GM23248 (cell line): Measurements from ENCODE around the gene HDAC4. TPM values are rescaled to one million over a fixed set of nuclear protein-coding genes. Genes with fewer than 3 reads are reported as not detected.

Source experiments
- DNase-seq: peaks from one replicate; pipeline ENCODE4 v3.0.0-alpha.2; 2015
- H2AFZ ChIP-seq: fragments of 200-600 bp; sonication (generic); 2 replicates; pipeline ENCODE4 v1.6.1; 2016; ENCODE audit warnings: antibody characterized with exemption
- H3F3A ChIP-seq: fragments of 200-600 bp; sonication (generic); 2 replicates; pipeline ENCODE4 v1.6.1; 2016; ENCODE audit warnings: mild to moderate bottlenecking, antibody characterized with exemption, mixed run types; ENCODE audit not compliant: insufficient read depth
- H3K27ac ChIP-seq: fragments of 200-600 bp; sonication (generic); 2 replicates; pipeline ENCODE4 v1.5.1; 2016; ENCODE audit warnings: mild to moderate bottlenecking
- H3K27me3 ChIP-seq: fragments of 200-600 bp; sonication (generic); replicated peaks from 2 replicates; pipeline ENCODE4 v1.6.1; 2016; ENCODE audit warnings: mild to moderate bottlenecking; ENCODE audit not compliant: insufficient read depth
- H3K36me3 ChIP-seq: fragments of 200-600 bp; sonication (generic); 2 replicates; pipeline ENCODE4 v1.6.1; 2016; ENCODE audit warnings: low read depth, mild to moderate bottlenecking
- H3K4me1 ChIP-seq: fragments of 200-600 bp; sonication (generic); 2 replicates; pipeline ENCODE4 v1.6.1; 2016; ENCODE audit warnings: mild to moderate bottlenecking; ENCODE audit not compliant: insufficient read depth
- H3K4me2 ChIP-seq: fragments of 200-600 bp; sonication (generic); one replicate; pipeline ENCODE4 v1.6.1; 2016; ENCODE audit warnings: mild to moderate bottlenecking; ENCODE audit not compliant: unreplicated experiment
- H3K4me3 ChIP-seq: fragments of 200-600 bp; sonication (generic); 2 replicates; pipeline ENCODE4 v1.5.1; 2016; ENCODE audit warnings: mild to moderate bottlenecking
- H3K79me2 ChIP-seq: fragments of 200-600 bp; sonication (generic); 2 replicates; pipeline ENCODE4 v1.6.1; 2016; ENCODE audit warnings: mild to moderate bottlenecking; ENCODE audit not compliant: insufficient read depth
- H3K9ac ChIP-seq: fragments of 200-600 bp; sonication (generic); 2 replicates; pipeline ENCODE4 v1.6.1; 2016; ENCODE audit warnings: mild to moderate bottlenecking
- H3K9me2 ChIP-seq: fragments of 200-600 bp; sonication (generic); 2 replicates; pipeline ENCODE4 v1.6.1; 2016; ENCODE audit warnings: mixed run types, mild to moderate bottlenecking, moderate library complexity; ENCODE audit not compliant: insufficient read depth
- H3K9me3 ChIP-seq: fragments of 200-600 bp; sonication (generic); one replicate; pipeline ENCODE4 v1.6.1; 2017; ENCODE audit warnings: low read depth
- H4K20me1 ChIP-seq: fragments of 200-600 bp; sonication (generic); 2 replicates; pipeline ENCODE4 v1.6.0; 2016; ENCODE audit not compliant: insufficient read depth
- EZH2 ChIP-seq: fragments of 200-600 bp; sonication (generic); IDR thresholded peaks from 2 replicates; pipeline ENCODE4 v1.6.1; 2018; ENCODE audit warnings: antibody characterized with exemption, mild to moderate bottlenecking; ENCODE audit not compliant: insufficient read depth, poor library complexity, severe bottlenecking
- EZH2phosphoT487 ChIP-seq: fragments of 200-600 bp; sonication (generic); IDR thresholded peaks from 2 replicates; pipeline ENCODE4 v1.6.1; 2018; ENCODE audit warnings: antibody characterized with exemption, moderate library complexity, mild to moderate bottlenecking, low read depth; ENCODE audit not compliant: insufficient read depth
- WGBS, 2 experiments: methylation state at CpG; one replicate each; pipeline ENCODE4 v1.1.6; 2015 to 2017; ENCODE audit warnings: low lambda C conversion rate in 2 of 2, low coverage in 1 of 2; ENCODE audit errors: missing lambda C conversion rate in 2 of 2; 5-methylcytosine and 5-hydroxymethylcytosine counted together
- in situ Hi-C: fragments of 300-500 bp; cut with MboI; formaldehyde crosslinking; loops from 2 replicates; pipeline ENCODE4 v1.15.0; 2020
- polyA plus RNA-seq: library from polyadenylated mRNA; unstranded; fragments of >200 nt; fragmentation: Nextera tagmentation; extraction: Ambion mirVana; gene quantifications from 2 replicates; pipeline ENCODE4 v1.2.1, GENCODE V29; 2016
- total RNA-seq: library from RNA; depleted of rRNA; stranded (reverse); fragments of >200 nt; shearing (Covaris generic); gene quantifications from 2 replicates; pipeline ENCODE4 v1.2.3, GENCODE V29; 2014

Gene HDAC4
- total and polyA plus RNA-seq, 2 experiments from 2014 or later, result 2.1 to 6.3 TPM

DNA sequence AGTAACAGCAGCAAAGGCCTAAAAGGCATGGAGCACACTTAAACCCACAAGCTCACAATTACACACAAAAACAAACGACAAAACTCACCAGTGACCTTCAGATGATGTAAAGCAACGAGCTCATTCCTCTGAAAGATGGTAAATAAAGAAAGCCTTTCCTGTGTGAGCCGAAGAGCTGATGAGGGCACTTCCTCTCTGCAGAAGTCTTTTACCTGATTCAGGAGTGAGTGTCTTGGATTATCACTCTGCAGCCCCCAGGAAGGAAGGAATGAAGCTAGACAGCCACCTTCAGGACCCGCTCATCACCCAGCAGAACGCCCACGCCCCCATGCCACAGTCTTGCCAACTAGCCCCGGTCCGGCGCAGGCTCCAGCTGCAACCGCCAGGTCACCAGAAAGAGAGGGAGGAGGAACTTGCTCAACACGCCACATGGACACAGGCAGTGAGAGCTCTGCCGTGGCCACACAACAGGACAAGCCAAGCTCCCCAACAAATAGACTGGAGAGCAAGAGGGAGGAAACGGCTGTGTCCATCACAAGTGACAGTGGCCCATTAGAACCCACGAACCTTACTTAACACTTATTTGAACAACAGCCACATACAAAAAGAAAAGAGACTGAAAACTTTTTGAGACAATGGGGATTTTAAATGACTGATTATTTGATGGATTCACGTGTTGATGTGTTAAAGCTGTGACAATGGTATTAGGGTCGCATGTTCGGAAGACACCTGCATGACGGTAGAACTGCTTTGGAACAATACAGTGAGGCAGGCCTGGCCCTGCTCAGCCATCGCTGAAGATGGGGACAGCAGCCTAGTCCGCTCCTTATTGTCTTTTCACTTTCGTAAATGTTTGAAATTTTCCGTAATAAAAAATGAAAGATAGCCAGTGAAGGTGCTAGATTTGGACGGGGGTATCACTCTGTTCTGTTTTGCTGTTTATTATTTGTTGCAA is 127.3 kb downstream of the HDAC4 start:
- in situ Hi-C loops, result no loop called here
- Histone ChIP-seq H3K9me2 (no peaks in the 10 kb centered on the region), H3K27ac (peak overlapping the region; percentile 98), H2AFZ (no peak overlapping the region), H3K4me2 (peak overlapping the region; percentile 87), H3K79me2 (peaks cover 47% of the 10 kb centered on the region), H3K36me3 (no peaks in the 10 kb centered on the region), H4K20me1 (no peaks in the 10 kb centered on the region), H3K4me1 (peaks cover 24% of the 10 kb centered on the region), H3K9me3 (no peaks in the 10 kb centered on the region), H3K27me3 (no peaks in the 10 kb centered on the region), H3K9ac (peak overlapping the region; percentile 91), H3K4me3 (no peak overlapping the region), H3F3A (peaks cover 16% of the 10 kb centered on the region)
- WGBS, 2 experiments, result 87% methylated on average over 23 of the region's 23 CpGs
- TF ChIP-seq EZH2 (no peak), EZH2phosphoT487 (no peak)
- no peak for DNase-seq

DNA sequence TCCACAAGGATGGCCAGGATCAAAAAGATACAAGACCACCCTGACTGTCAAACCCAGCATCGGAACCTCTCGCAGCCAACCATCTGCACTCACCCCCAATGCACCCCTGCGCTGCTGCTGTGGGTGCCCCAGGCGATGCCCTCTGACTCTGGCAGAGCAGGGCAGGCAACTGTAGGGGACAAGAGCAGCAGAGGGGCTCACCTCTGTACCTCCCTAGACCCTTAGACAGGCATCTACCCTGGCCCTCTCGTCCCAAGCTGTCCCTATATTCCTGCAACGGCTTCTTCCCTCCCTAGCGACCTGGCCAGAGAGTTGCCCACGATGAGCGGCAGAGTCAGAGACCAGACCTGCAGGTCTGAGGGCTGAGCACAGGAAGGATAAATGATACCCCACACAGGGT is 128.2 kb downstream of the HDAC4 start:
- H3K27me3 ChIP-seq, result no peaks in the 10 kb centered on the region
- WGBS, 2 experiments, result 98% methylated on average over 9 of the region's 9 CpGs
- H3K27ac ChIP-seq, result no peak overlapping the region
- TF ChIP-seq EZH2 (no peak), EZH2phosphoT487 (no peak)
- in situ Hi-C loops, result no loop called here
- H3K4me1 ChIP-seq, result peaks cover 32% of the 10 kb centered on the region
- H3F3A ChIP-seq, result peaks cover 20% of the 10 kb centered on the region
- no peaks in the 10 kb centered on the region for H4K20me1 ChIP-seq
- no peaks in the 10 kb centered on the region for H3K9me3 ChIP-seq
- no peak overlapping the region for H3K4me2 ChIP-seq
- H3K36me3 ChIP-seq, result no peaks in the 10 kb centered on the region
- H3K9me2 ChIP-seq, result no peaks in the 10 kb centered on the region
- no peak overlapping the region for H3K4me3 ChIP-seq
- H3K79me2 ChIP-seq, result peaks cover 47% of the 10 kb centered on the region
- no peak overlapping the region for H3K9ac ChIP-seq
- no peak for DNase-seq
- H2AFZ ChIP-seq, result no peak overlapping the region

DNA sequence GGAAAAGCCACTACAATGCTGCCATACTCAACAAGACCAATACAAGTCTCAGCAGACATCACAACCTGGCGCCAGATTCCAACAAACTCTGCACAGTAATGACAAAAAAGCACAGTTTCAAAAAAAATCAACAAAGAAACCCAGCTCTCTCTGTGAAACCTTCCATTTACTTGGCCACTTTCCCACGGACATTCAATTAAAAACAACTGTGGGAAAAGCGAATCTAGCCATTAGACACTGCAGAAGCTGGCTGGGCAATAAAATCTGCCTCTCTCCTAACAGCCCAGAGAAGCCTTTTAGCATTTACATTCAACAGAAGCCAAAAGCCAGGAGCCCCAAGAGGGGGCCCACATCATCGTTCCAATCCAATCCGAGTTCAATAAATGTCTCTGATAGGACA is 128.9 kb downstream of the HDAC4 start:
- H2AFZ ChIP-seq, result no peak overlapping the region
- peaks cover 47% of the 10 kb centered on the region for H3K79me2 ChIP-seq
- H3K4me1 ChIP-seq, result peaks cover 40% of the 10 kb centered on the region
- peaks cover 22% of the 10 kb centered on the region for H3F3A ChIP-seq
- no peak overlapping the region for H3K4me2 ChIP-seq
- no peak overlapping the region for H3K9ac ChIP-seq
- TF ChIP-seq EZH2 (no peak), EZH2phosphoT487 (no peak)
- no peaks in the 10 kb centered on the region for H3K9me3 ChIP-seq
- H4K20me1 ChIP-seq, result no peaks in the 10 kb centered on the region
- no peak overlapping the region for H3K4me3 ChIP-seq
- no peaks in the 10 kb centered on the region for H3K27me3 ChIP-seq
- DNase-seq, result peak; percentile 38
- no peaks in the 10 kb centered on the region for H3K9me2 ChIP-seq
- H3K36me3 ChIP-seq, result no peaks in the 10 kb centered on the region
- in situ Hi-C loops, result no loop called here
- WGBS, 2 experiments, result 40 to 46% methylated on average over 5 of the region's 5 CpGs
- H3K27ac ChIP-seq, result no peak overlapping the region

DNA sequence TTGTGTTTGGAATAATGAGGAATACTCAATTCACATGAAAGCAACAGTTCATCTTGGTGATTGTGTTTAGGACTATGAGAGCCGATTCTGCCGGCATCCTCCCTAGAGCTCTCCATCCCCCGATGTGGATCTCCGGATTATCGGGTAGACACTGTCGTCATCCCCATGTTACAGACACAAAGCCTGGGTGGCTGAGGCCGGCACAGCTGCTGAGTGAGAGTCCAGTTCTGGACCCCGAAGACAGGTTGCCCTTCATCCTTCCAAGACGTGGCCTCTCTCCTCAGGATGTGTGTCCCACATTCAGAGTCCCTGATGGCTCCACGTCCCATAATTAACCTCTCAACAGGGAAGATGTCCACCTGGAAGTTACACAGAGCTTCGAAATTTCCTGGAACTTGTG is 129.3 kb downstream of the HDAC4 start:
- in situ Hi-C loops, result no loop called here
- Histone ChIP-seq H2AFZ (no peak overlapping the region), H3K9me2 (no peaks in the 10 kb centered on the region), H4K20me1 (no peaks in the 10 kb centered on the region), H3K4me3 (no peak overlapping the region), H3K27me3 (no peaks in the 10 kb centered on the region), H3F3A (peaks cover 22% of the 10 kb centered on the region), H3K27ac (no peak overlapping the region), H3K79me2 (peaks cover 49% of the 10 kb centered on the region), H3K4me1 (peaks cover 41% of the 10 kb centered on the region), H3K9ac (no peak overlapping the region), H3K36me3 (no peaks in the 10 kb centered on the region), H3K4me2 (no peak overlapping the region), H3K9me3 (no peaks in the 10 kb centered on the region)
- TF ChIP-seq EZH2 (no peak), EZH2phosphoT487 (no peak)
- no peak for DNase-seq
- 88 to 90% methylated on average over 11 of the region's 11 CpGs for WGBS, 2 experiments
